ENCODE data around the gene PPP1R2C. TPM values are rescaled to one million over a fixed set of nuclear protein-coding genes. Genes with fewer than 3 reads are reported as not detected.

The PPP1R2C gene
- total and polyA plus RNA-seq, 2 of the 4 experiments (the other 2 are of a cell fraction) = not detected

GRCh38 chrX:42809569-42809968, 31.6 kb upstream of the PPP1R2C start:
- no peak overlapping the region for H3K9ac ChIP-seq (ENCODE audit: low read depth, low read length)
- H2AK9ac ChIP-seq (replicated peaks; ENCODE audit: low read depth, low read length, poor library complexity) = no peak overlapping the region
- no peak overlapping the region for H3K23ac ChIP-seq (ENCODE audit: low read depth, low read length)
- no peak overlapping the region for H3K4me3 ChIP-seq (ENCODE audit: insufficient read depth, low read depth, low read length)
- TF ChIP-seq MAZ (IDR thresholded peaks at IDR 0.05; ENCODE audit: borderline replicate concordance, low read depth, low read length) = no peak
- no peak for TF ChIP-seq RAD21 (IDR thresholded peaks at IDR 0.05; ENCODE audit: low read length)
- TF ChIP-seq CEBPB (IDR thresholded peaks at IDR 0.05; ENCODE audit: low read depth, low read length) = no peak
- TF ChIP-seq ELK1 (IDR thresholded peaks at IDR 0.05; ENCODE audit: borderline replicate concordance, low read depth, low read length) = no peak
- TF ChIP-seq, protein P1, sequence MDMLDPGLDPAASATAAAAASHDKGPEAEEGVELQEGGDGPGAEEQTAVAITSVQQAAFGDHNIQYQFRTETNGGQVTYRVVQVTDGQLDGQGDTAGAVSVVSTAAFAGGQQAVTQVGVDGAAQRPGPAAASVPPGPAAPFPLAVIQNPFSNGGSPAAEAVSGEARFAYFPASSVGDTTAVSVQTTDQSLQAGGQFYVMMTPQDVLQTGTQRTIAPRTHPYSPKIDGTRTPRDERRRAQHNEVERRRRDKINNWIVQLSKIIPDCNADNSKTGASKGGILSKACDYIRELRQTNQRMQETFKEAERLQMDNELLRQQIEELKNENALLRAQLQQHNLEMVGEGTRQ (IDR thresholded peaks at IDR 0.05; ENCODE audit: low read depth, low read length) = no peak
- no peak for TF ChIP-seq RCOR1 (IDR thresholded peaks at IDR 0.05; ENCODE audit: insufficient replicate concordance, low read length)
- no peak for TF ChIP-seq CHD1 (IDR thresholded peaks at IDR 0.05; ENCODE audit: low read depth, low read length)
- TF ChIP-seq MAFK (IDR thresholded peaks at IDR 0.05; ENCODE audit: low read depth, low read length) = no peak
- TF ChIP-seq, protein P2, sequence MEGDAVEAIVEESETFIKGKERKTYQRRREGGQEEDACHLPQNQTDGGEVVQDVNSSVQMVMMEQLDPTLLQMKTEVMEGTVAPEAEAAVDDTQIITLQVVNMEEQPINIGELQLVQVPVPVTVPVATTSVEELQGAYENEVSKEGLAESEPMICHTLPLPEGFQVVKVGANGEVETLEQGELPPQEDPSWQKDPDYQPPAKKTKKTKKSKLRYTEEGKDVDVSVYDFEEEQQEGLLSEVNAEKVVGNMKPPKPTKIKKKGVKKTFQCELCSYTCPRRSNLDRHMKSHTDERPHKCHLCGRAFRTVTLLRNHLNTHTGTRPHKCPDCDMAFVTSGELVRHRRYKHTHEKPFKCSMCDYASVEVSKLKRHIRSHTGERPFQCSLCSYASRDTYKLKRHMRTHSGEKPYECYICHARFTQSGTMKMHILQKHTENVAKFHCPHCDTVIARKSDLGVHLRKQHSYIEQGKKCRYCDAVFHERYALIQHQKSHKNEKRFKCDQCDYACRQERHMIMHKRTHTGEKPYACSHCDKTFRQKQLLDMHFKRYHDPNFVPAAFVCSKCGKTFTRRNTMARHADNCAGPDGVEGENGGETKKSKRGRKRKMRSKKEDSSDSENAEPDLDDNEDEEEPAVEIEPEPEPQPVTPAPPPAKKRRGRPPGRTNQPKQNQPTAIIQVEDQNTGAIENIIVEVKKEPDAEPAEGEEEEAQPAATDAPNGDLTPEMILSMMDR (conservative IDR thresholded peaks at IDR 0.05; ENCODE audit: low read depth, low read length) = no peak
- TF ChIP-seq POLR2A (IDR thresholded peaks at IDR 0.05; ENCODE audit: low read depth, low read length) = no peak
- TF ChIP-seq SMC3 (IDR thresholded peaks at IDR 0.05; ENCODE audit: low read depth, low read length) = no peak
- no peak for TF ChIP-seq BHLHE40 (IDR thresholded peaks at IDR 0.05; ENCODE audit: low read depth, low read length)
- TF ChIP-seq MXI1 (IDR thresholded peaks at IDR 0.05; ENCODE audit: borderline replicate concordance, low read depth, low read length) = no peak
- no peak for TF ChIP-seq FOS (IDR thresholded peaks at IDR 0.05; ENCODE audit: low read depth, low read length)
- no CpG with 5 or more reads among the region's 2 CpGs for WGBS, 2 experiments (ENCODE audit: extremely low coverage in 2 of 2, insufficient read length in 1 of 2)
- no peak for ATAC-seq (ENCODE audit: low read depth)
- no peak overlapping the region for H3K18ac ChIP-seq (ENCODE audit: low read depth, low read length)
- H3K14ac ChIP-seq (replicated peaks; ENCODE audit: low read depth, low read length) = no peak overlapping the region
- H3K4me1 ChIP-seq (ENCODE audit: control insufficient read depth, insufficient read depth, low read length) = no peaks in the 10 kb centered on the region
- no peak overlapping the region for H4K91ac ChIP-seq (ENCODE audit: insufficient read depth, low read depth, low read length)
- no peaks in the 10 kb centered on the region for H4K20me1 ChIP-seq (ENCODE audit: insufficient read depth, low read length)
- H2AFZ ChIP-seq (replicated peaks; ENCODE audit: low read length, poor library complexity) = no peak overlapping the region
- H2BK15ac ChIP-seq (ENCODE audit: low read depth, low read length) = no peak overlapping the region
- no peak overlapping the region for H4K8ac ChIP-seq (ENCODE audit: low read depth in 2 of 2, low read length in 2 of 2)
- H3K36me3 ChIP-seq (ENCODE audit: control insufficient read depth, insufficient read depth, low read length) = no peaks in the 10 kb centered on the region
- BruUV-seq (replicated peaks) = no TSS peak
- no peak for DNase-seq
- H2BK5ac ChIP-seq (ENCODE audit: low read depth, low read length, poor library complexity, severe bottlenecking) = no peak overlapping the region
- no peak overlapping the region for H2BK120ac ChIP-seq (ENCODE audit: low read depth, low read length)
- no peak overlapping the region for H4K5ac ChIP-seq (ENCODE audit: low read depth, low read length)
- no peak overlapping the region for H3K56ac ChIP-seq (ENCODE audit: extremely low read depth, insufficient read depth, low read length)
- ChIA-PET POLR2A (ENCODE audit: unreplicated experiment) (no interaction called here), CTCF (no interaction called here)
- no peaks in the 10 kb centered on the region for H3K9me3 ChIP-seq (ENCODE audit: control insufficient read depth, insufficient read depth, low read length)
- H3K9me1 ChIP-seq (ENCODE audit: insufficient read depth, low read length) = no peaks in the 10 kb centered on the region
- in situ Hi-C loops (cut with MboI; ENCODE audit: low sequenced_read_pairs) (no loop called here), dilution Hi-C loops (cut with HindIII; ENCODE audit: low sequenced_read_pairs, unreplicated experiment) (no loop called here), intact Hi-C loops (cut with micrococcal nuclease) (no loop called here)
- H2AK5ac ChIP-seq (ENCODE audit: low read depth, low read length) = no peak overlapping the region
- no peaks in the 10 kb centered on the region for H3K79me1 ChIP-seq (ENCODE audit: low read depth in 1 of 2, low read length in 2 of 2)
- no peak overlapping the region for H3K27ac ChIP-seq (ENCODE audit: insufficient read depth, low read length)
- no peak overlapping the region for H2BK20ac ChIP-seq (ENCODE audit: low read depth, low read length)
- H3K4me2 ChIP-seq (ENCODE audit: low read depth, low read length) = no peak overlapping the region
- H3K4ac ChIP-seq (ENCODE audit: low read depth, low read length) = no peak overlapping the region
- H3K27me3 ChIP-seq (ENCODE audit: control insufficient read depth, insufficient read depth, low read length) = no peaks in the 10 kb centered on the region
